Panc1 (cell line): ENCODE measurements around the gene MAEA. TPM values are rescaled to one million over a fixed set of nuclear protein-coding genes. Genes with fewer than 3 reads are reported as not detected.

ENCODE experiments used
- ATAC-seq: fragments of 200-7000 bp; cut with Tn5 transposase; 2 replicates; pipeline ENCODE4 v1.9.1; 2020; ENCODE audit warnings: mild to moderate bottlenecking, moderate library complexity
- BruUV-seq: library from RNA; stranded (reverse); fragments of 400-500 nt; replicated peaks from 2 replicates; lab custom pipeline; 2021; lab: Mats Ljungman, UMichigan
- CTCF ChIA-PET: fragments of 300-600 bp; sonication (Branson Sonifier 250); formaldehyde crosslinking; loops from one replicate; lab custom pipeline; 2022; ENCODE audit warnings: antibody characterized with exemption; lab: Charles Lee
- POLR2A ChIA-PET: fragments of 300-600 bp; sonication (Branson Sonifier 250); formaldehyde crosslinking; loops from one replicate; lab custom pipeline; 2022; ENCODE audit warnings: antibody characterized with exemption; lab: Charles Lee
- DNase-seq: peaks from one replicate; pipeline ENCODE4 v3.0.0-alpha.2; 2010; ENCODE audit warnings: low read depth, low spot score
- H3K27ac ChIP-seq: 2 replicates; pipeline ENCODE4 v1.5.1; 2011; ENCODE audit warnings: mild to moderate bottlenecking, low read length, inconsistent platforms
- H3K27me3 ChIP-seq: fragments of 200-500 bp; sonication (Bioruptor generic); 2 replicates; pipeline ENCODE4 v1.6.0; 2014; ENCODE audit warnings: low read length, inconsistent platforms; ENCODE audit not compliant: control insufficient read depth, insufficient read depth
- H3K36me3 ChIP-seq: fragments of 200-500 bp; sonication (Bioruptor generic); 2 replicates; pipeline ENCODE4 v1.5.1; 2014; ENCODE audit warnings: inconsistent platforms, mild to moderate bottlenecking, low read length, moderate library complexity; ENCODE audit not compliant: control insufficient read depth, insufficient read depth
- H3K4me1 ChIP-seq: 2 replicates; pipeline ENCODE4 v1.5.1; 2011; ENCODE audit warnings: inconsistent platforms, mild to moderate bottlenecking, low read length, moderate library complexity; ENCODE audit not compliant: control insufficient read depth, insufficient read depth
- H3K4me3 ChIP-seq, 2 experiments: 2 replicates each; pipeline ENCODE4 v1.5.1; 2011 to 2012; ENCODE audit warnings: low read depth in 2 of 2, low read length in 2 of 2, mild to moderate bottlenecking in 2 of 2, inconsistent platforms in 1 of 2, moderate library complexity in 1 of 2
- H3K9me3 ChIP-seq: fragments of 200-500 bp; sonication (Bioruptor generic); 2 replicates; pipeline ENCODE4 v1.5.1; 2014; ENCODE audit warnings: low read depth, mild to moderate bottlenecking, inconsistent platforms, low read length, moderate library complexity; ENCODE audit not compliant: control insufficient read depth, insufficient read depth
- POLR2AphosphoS5 ChIP-seq: IDR thresholded peaks from 2 replicates; pipeline ENCODE4 v1.6.1; 2012; ENCODE audit warnings: mild to moderate bottlenecking, low read depth, low read length, moderate library complexity
- SIN3A ChIP-seq: IDR thresholded peaks from 2 replicates; pipeline ENCODE4 v1.6.1; 2012; ENCODE audit warnings: low read depth, mild to moderate bottlenecking, low read length, moderate library complexity, borderline replicate concordance; ENCODE audit not compliant: insufficient read depth
- TCF7L2 ChIP-seq: IDR thresholded peaks from 2 replicates; pipeline ENCODE4 v1.6.1; 2011; ENCODE audit warnings: mild to moderate bottlenecking, low read depth, low read length, inconsistent platforms
- in situ Hi-C: cut with HindIII; loops from 2 replicates; pipeline ENCODE4 v1.10.0; 2016; ENCODE audit warnings: low sequenced_read_pairs, low pct_unique_long_range_greater_than_20kb
- intact Hi-C: fragments of 100-400 bp; cut with micrococcal nuclease; formaldehyde crosslinking; loops from one replicate; pipeline ENCODE4 v1.10.0; 2022; ENCODE audit not compliant: unreplicated experiment
- total RNA-seq: library from RNA; stranded (reverse); gene quantifications from one replicate; pipeline ENCODE4 v1.2.1, GENCODE V29; 2021; ENCODE audit not compliant: unreplicated experiment
- TF ChIP-seq, protein P1 (sequence below): fragments of 450-650 bp; IDR thresholded peaks from 2 replicates; pipeline ENCODE4 v1.5.1; 2017; ENCODE audit warnings: mild to moderate bottlenecking
- TF ChIP-seq, protein P2 (sequence below), 2 experiments: IDR thresholded peaks; 2 replicates each; pipeline ENCODE4 v1.6.1; 2011 to 2012; ENCODE audit warnings: low read depth in 2 of 2, control low read depth in 1 of 2, low read length in 1 of 2, mild to moderate bottlenecking in 1 of 2, moderate library complexity in 1 of 2; ENCODE audit not compliant: insufficient read depth in 1 of 2

Gene MAEA
- total RNA-seq, 1 experiment from 2014 or later: 62.3 TPM

DNA sequence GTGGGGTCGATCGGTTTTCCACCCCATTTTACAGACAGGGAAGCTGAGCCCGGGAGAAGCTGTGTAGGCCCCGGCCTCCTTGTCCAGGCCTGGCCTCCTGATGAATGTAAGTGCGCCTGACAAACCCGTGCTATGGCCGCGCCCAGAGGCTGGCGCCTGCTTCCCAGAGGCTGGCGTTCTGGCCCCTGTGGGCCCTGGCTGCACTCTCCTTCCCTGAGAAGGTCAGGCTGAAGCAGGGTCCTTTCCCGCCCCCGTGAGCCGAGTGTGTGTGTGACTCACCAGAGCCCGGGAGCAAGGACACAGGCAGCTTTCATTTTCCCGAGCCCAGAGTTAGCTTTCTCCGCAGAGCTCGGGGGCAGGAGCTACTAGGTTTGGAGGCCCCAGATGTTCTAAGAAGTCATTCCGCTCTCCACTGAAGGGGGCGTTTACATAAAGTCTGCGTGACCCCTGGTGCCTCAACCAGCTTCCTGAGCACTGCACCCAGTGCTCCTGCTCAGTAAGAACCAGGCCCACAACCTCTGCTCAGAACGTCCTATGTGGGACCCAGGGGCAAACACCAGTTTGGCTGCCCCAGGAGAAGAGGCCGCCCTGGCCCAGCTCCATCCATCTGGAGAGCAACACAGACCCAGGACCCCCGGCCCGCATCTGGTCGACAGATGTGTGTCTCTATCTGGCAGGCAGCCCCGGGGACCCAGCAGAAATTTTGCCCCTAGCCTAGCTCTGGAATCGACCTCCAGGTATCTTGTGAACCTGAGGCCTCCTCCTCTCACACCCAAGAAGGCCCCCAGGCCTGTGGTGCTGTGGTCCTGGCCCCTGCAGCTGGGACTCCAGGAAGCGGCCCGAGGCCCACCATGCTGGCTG, 71.0 kb downstream of the MAEA start:
- no peak overlapping the region for H3K27ac ChIP-seq
- H3K27me3 ChIP-seq: no peaks in the 10 kb centered on the region
- no peaks in the 10 kb centered on the region for H3K9me3 ChIP-seq
- intact Hi-C loops: no loop called here
- H3K4me3 ChIP-seq: no peak overlapping the region
- H3K4me1 ChIP-seq: no peaks in the 10 kb centered on the region
- H3K36me3 ChIP-seq: no peaks in the 10 kb centered on the region
- no TSS peak for BruUV-seq
- ATAC-seq (no peak), DNase-seq (no peak)
- TF ChIP-seq TCF7L2: no peak
- TF ChIP-seq POLR2AphosphoS5: no peak
- TF ChIP-seq, protein P1, sequence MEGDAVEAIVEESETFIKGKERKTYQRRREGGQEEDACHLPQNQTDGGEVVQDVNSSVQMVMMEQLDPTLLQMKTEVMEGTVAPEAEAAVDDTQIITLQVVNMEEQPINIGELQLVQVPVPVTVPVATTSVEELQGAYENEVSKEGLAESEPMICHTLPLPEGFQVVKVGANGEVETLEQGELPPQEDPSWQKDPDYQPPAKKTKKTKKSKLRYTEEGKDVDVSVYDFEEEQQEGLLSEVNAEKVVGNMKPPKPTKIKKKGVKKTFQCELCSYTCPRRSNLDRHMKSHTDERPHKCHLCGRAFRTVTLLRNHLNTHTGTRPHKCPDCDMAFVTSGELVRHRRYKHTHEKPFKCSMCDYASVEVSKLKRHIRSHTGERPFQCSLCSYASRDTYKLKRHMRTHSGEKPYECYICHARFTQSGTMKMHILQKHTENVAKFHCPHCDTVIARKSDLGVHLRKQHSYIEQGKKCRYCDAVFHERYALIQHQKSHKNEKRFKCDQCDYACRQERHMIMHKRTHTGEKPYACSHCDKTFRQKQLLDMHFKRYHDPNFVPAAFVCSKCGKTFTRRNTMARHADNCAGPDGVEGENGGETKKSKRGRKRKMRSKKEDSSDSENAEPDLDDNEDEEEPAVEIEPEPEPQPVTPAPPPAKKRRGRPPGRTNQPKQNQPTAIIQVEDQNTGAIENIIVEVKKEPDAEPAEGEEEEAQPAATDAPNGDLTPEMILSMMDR: no peak
- no peak for TF ChIP-seq SIN3A
- TF ChIP-seq, protein P2, sequence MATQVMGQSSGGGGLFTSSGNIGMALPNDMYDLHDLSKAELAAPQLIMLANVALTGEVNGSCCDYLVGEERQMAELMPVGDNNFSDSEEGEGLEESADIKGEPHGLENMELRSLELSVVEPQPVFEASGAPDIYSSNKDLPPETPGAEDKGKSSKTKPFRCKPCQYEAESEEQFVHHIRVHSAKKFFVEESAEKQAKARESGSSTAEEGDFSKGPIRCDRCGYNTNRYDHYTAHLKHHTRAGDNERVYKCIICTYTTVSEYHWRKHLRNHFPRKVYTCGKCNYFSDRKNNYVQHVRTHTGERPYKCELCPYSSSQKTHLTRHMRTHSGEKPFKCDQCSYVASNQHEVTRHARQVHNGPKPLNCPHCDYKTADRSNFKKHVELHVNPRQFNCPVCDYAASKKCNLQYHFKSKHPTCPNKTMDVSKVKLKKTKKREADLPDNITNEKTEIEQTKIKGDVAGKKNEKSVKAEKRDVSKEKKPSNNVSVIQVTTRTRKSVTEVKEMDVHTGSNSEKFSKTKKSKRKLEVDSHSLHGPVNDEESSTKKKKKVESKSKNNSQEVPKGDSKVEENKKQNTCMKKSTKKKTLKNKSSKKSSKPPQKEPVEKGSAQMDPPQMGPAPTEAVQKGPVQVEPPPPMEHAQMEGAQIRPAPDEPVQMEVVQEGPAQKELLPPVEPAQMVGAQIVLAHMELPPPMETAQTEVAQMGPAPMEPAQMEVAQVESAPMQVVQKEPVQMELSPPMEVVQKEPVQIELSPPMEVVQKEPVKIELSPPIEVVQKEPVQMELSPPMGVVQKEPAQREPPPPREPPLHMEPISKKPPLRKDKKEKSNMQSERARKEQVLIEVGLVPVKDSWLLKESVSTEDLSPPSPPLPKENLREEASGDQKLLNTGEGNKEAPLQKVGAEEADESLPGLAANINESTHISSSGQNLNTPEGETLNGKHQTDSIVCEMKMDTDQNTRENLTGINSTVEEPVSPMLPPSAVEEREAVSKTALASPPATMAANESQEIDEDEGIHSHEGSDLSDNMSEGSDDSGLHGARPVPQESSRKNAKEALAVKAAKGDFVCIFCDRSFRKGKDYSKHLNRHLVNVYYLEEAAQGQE (IDR thresholded peaks at IDR 0.05; ENCODE audit: insufficient read depth in 1 of 2, low read depth in 2 of 2, low read length in 1 of 2): no peak
- ChIA-PET CTCF (no interaction called here), POLR2A (no interaction called here)
- in situ Hi-C loops: no loop called here

DNA sequence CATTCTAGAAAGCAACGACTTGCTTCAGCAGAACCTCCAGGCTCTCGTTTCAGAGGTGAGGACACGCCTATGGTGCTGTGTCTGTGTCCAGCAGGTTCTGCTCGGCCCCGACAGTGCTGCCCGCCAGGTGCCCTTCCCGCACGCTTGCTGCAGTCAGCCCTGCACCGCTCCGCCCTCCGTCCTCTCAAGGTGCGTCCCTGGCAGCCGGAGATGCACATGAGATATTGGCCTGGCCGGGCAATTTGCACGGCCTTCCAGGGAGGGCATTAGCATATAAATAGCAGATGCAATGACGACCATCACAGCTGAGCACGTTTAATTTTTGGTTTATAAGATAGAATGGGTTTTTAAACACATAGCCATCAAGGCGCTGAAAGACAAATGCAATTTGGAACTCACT, 71.7 kb downstream of the MAEA start:
- intact Hi-C loops: no loop called here
- in situ Hi-C loops: no loop called here
- H3K4me3 ChIP-seq: no peak overlapping the region
- DNase-seq (no peak), ATAC-seq (no peak)
- TF ChIP-seq, protein P1: no peak
- TF ChIP-seq, protein P2 (IDR thresholded peaks at IDR 0.05; ENCODE audit: insufficient read depth in 1 of 2, low read depth in 2 of 2, low read length in 1 of 2): no peak
- TF ChIP-seq POLR2AphosphoS5: no peak
- TF ChIP-seq SIN3A: no peak
- no peak for TF ChIP-seq TCF7L2
- no peaks in the 10 kb centered on the region for H3K27me3 ChIP-seq
- no peaks in the 10 kb centered on the region for H3K36me3 ChIP-seq
- H3K9me3 ChIP-seq: no peaks in the 10 kb centered on the region
- CTCF ChIA-PET: no interaction called here
- no peaks in the 10 kb centered on the region for H3K4me1 ChIP-seq
- no TSS peak for BruUV-seq
- no peak overlapping the region for H3K27ac ChIP-seq
- POLR2A ChIA-PET: no interaction called here
